SK-N-MC (cell line): ENCODE results near the gene CLEC5A.
"Not testable (repeated sequence)": the region's sequence is repeated elsewhere in the genome, so short reads cannot be mapped to it uniquely, and the experiment has no call there.

ENCODE experiments used
- DNase-seq: peaks from one replicate; pipeline ENCODE4 v3.0.0-alpha.2; 2011; ENCODE audit warnings: low read depth, low spot score
- H3K27ac ChIP-seq: fragments of 200-600 bp; sonication (generic); 2 replicates; pipeline ENCODE4 v1.5.1; 2016; ENCODE audit warnings: mixed run types
- H3K36me3 ChIP-seq: fragments of 200-600 bp; sonication (generic); 2 replicates; pipeline ENCODE4 v1.6.1; 2017; ENCODE audit warnings: antibody characterized with exemption, low read length, mixed read lengths; ENCODE audit not compliant: insufficient read depth
- H3K4me3 ChIP-seq: fragments of 200-600 bp; sonication (generic); 2 replicates; pipeline ENCODE4 v1.5.1; 2016
- H3K9ac ChIP-seq: fragments of 200-600 bp; sonication (generic); 2 replicates; pipeline ENCODE4 v1.8.0; 2017; ENCODE audit warnings: mixed run types, mixed read lengths; ENCODE audit not compliant: insufficient read length
- H3K9me3 ChIP-seq: fragments of 200-600 bp; sonication (generic); 2 replicates; pipeline ENCODE4 v1.6.1; 2017; ENCODE audit warnings: low read depth, mild to moderate bottlenecking, antibody characterized with exemption, low read length, moderate library complexity, mixed read lengths
- EZH2 ChIP-seq: fragments of 200-600 bp; sonication (generic); IDR thresholded peaks from one replicate; pipeline ENCODE4 v1.6.1; 2017; ENCODE audit warnings: antibody characterized with exemption
- FOXP2 ChIP-seq: optimal IDR thresholded peaks from 2 replicates; pipeline ENCODE3; 2011; ENCODE audit warnings: mild to moderate bottlenecking, moderate library complexity; ENCODE audit not compliant: insufficient read depth; ENCODE audit errors: extremely low read length, control extremely low read depth
- POLR2AphosphoS5 ChIP-seq: IDR thresholded peaks from 2 replicates; pipeline ENCODE4 v1.6.1; 2012; ENCODE audit warnings: mild to moderate bottlenecking, low read depth, low read length, borderline replicate concordance

Gene CLEC5A

GRCh38 chr7:141946796-141947195, at the start of gene CLEC5A:
Gene CLEC5A (minus strand): TSS chr7:141946974. CDS start chr7:141946292, 682 bp downstream.
- Histone ChIP-seq H3K27ac (no peak within 1 kb of the TSS), H3K4me3 (no peak within 1 kb of the TSS), H3K9ac (no peak within 1 kb of the TSS), H3K36me3 (no peaks in the 10 kb centered on the region), H3K9me3 (no peaks in the 10 kb centered on the region)
- TF ChIP-seq FOXP2 (no peak), EZH2 (no peak), POLR2AphosphoS5 (no peak)
- no peak for DNase-seq

- no peak for DNase-seq
- H3K4me3 ChIP-seq: no peak overlapping the region
- no peak for TF ChIP-seq FOXP2
- TF ChIP-seq POLR2AphosphoS5: no peak
- no peak overlapping the region for H3K9ac ChIP-seq
- H3K9me3 ChIP-seq: no peaks in the 10 kb centered on the region
- H3K36me3 ChIP-seq: no peaks in the 10 kb centered on the region
- H3K27ac ChIP-seq: no peak overlapping the region
Observed at GRCh38 chr7:141993354-141993753, 46.6 kb upstream of the CLEC5A start.

- no peak for DNase-seq
- no peaks in the 10 kb centered on the region for H3K9me3 ChIP-seq
- H3K4me3 ChIP-seq: no peak overlapping the region
Observed at GRCh38 chr7:141992688-141993087, 45.9 kb upstream of the CLEC5A start.

GRCh38 chr7:141992156-141992555, 45.4 kb upstream of the CLEC5A start:
- no peaks in the 10 kb centered on the region for H3K9me3 ChIP-seq
- DNase-seq: no peak
- no peak overlapping the region for H3K4me3 ChIP-seq
- no peak for TF ChIP-seq POLR2AphosphoS5
- no peak overlapping the region for H3K9ac ChIP-seq
- no peaks in the 10 kb centered on the region for H3K36me3 ChIP-seq
- no peak overlapping the region for H3K27ac ChIP-seq

More at GRCh38 chr7:141992688-141993087, 45.9 kb upstream of the CLEC5A start:
- TF ChIP-seq POLR2AphosphoS5 (no peak), FOXP2 (no peak), EZH2 (no peak)
- Histone ChIP-seq H3K9ac (no peak overlapping the region), H3K36me3 (no peaks in the 10 kb centered on the region), H3K27ac (no peak overlapping the region)

- Histone ChIP-seq H3K36me3 (no peaks in the 10 kb centered on the region), H3K9ac (no peak overlapping the region), H3K9me3 (no peaks in the 10 kb centered on the region), H3K27ac (no peak overlapping the region), H3K4me3 (no peak overlapping the region)
- DNase-seq: no peak
- TF ChIP-seq FOXP2: no peak
- TF ChIP-seq EZH2: no peak
- TF ChIP-seq POLR2AphosphoS5: no peak
Observed at GRCh38 chr7:141991140-141991539, 44.4 kb upstream of the CLEC5A start.

- Histone ChIP-seq H3K27ac (no peak overlapping the region), H3K9ac (no peak overlapping the region), H3K36me3 (no peaks in the 10 kb centered on the region), H3K9me3 (no peaks in the 10 kb centered on the region), H3K4me3 (no peak overlapping the region)
- DNase-seq: no peak
- no peak for TF ChIP-seq FOXP2
- TF ChIP-seq EZH2: no peak
- no peak for TF ChIP-seq POLR2AphosphoS5
Observed at GRCh38 chr7:141990011-141990725, 43.4 kb upstream of the CLEC5A start.

- H3K36me3 ChIP-seq, DNase-seq, H3K4me3 ChIP-seq: not testable (repeated sequence)
Observed at GRCh38 chr7:141987803-141988202, 41.0 kb upstream of the CLEC5A start.

GRCh38 chr7:141986923-141987322, 40.1 kb upstream of the CLEC5A start:
- TF ChIP-seq FOXP2 (no peak), POLR2AphosphoS5 (no peak), EZH2 (no peak)
- Histone ChIP-seq H3K27ac (no peak overlapping the region), H3K36me3 (no peaks in the 10 kb centered on the region), H3K4me3 (no peak overlapping the region), H3K9me3 (no peaks in the 10 kb centered on the region), H3K9ac (no peak overlapping the region)
- DNase-seq: no peak

More at GRCh38 chr7:141987803-141988202, 41.0 kb upstream of the CLEC5A start:
- H3K27ac ChIP-seq, H3K9me3 ChIP-seq, H3K9ac ChIP-seq: not testable (repeated sequence)

- not testable (repeated sequence) for H3K4me3 ChIP-seq, H3K9me3 ChIP-seq, DNase-seq, H3K9ac ChIP-seq, H3K36me3 ChIP-seq, H3K27ac ChIP-seq
Observed at GRCh38 chr7:141985926-141986325, 39.2 kb upstream of the CLEC5A start.
